ENCODE measurements around the gene OR1F1.

GRCh38 chr16:3179651-3180050 is 8.4 kb upstream of the OR1F1 start:
- TF ChIP-seq CTCF (conservative IDR thresholded peaks at IDR 0.05) (no peak), EZH2 (IDR thresholded peaks at IDR 0.05; ENCODE audit: low read depth) (no peak)
